GM18858 (cell line): ENCODE measurements around the gene ISCA1.

Experiments used
- ATAC-seq: cut with Tn5 transposase; IDR thresholded peaks from one replicate; pipeline ENCODE4 v1.9.1; 2021; ENCODE audit not compliant: unreplicated experiment

The ISCA1 gene

DNA sequence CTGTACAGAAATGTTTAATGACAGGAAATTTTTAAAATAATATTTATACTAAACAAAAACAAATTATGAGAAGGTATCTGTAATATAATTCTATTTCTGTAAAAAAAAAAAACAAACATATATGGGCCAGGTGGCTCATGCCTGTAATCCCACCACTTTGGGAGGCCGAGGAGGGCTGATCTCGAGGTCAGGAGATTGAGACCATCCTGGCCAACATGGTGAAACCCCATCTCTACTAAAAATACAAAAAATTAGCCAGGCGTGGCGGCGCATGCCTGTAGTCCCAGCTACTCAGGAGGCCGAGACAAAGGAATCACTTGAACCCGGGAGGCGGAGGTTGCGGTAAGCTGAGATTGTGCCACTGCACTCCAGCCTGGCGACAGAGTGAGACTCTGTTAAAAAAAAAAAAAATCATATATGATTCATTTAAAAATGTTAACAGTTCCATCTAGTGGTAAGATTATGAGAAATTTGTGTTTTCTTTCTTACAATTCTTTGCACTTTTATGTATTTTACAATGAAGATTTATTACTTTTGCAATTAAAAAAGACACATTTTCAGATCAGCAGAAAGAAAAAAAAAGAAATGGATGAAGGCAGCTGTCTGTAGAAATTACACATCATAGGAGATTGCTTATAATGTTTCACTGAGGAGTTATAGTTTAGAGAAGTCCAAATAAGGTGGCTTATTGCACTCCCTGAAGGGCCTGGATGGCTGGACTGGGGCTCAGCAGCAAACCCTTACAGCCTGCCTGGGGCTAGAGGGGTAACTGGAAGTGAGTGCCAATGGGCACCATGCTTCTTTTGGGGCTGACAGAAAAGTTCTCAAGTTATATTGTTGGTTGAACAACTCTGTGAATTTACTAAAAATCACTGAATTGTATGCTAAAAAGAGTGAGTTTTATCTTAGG, 43.2 kb downstream of the ISCA1 start:
- no peak for ATAC-seq

DNA sequence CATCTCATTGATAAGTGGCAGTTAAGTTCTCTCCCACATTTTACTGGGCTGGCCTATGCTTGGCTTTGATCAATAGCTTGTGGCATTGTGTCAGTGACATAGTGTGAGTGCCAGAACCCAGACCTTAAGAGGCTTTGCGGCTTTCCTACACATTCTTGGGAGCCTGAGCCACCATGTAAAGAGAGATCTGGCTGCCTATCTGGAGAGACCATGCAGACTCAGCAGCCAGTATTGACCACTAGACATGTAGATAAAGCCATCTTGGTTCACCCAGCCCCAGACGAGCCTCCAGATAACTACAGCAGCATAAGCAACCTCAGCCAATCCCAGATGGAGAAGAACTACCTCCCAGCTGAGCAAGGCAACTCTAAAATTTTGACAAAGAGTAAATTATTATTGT, 51.5 kb downstream of the ISCA1 start:
- ATAC-seq: no peak

DNA sequence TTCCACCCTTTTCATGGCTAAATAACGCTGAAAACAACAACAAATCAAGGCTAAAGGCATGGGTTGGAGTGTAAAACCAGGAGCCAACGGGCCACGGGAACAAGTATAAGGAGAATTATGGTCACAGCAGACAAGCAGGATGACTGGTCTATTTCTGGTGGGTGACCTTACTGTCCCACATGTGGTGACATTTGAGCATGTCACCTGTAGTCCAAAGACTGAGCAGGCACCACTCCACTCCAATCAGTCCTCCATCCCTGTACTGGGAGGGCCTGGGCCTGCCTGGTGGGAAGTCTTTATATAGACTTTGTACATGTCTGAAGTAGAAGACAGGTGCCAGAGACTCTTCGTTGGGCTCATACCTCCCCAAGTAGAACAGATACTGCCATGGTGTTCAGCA, 59.7 kb downstream of the ISCA1 start:
- ATAC-seq: no peak

DNA sequence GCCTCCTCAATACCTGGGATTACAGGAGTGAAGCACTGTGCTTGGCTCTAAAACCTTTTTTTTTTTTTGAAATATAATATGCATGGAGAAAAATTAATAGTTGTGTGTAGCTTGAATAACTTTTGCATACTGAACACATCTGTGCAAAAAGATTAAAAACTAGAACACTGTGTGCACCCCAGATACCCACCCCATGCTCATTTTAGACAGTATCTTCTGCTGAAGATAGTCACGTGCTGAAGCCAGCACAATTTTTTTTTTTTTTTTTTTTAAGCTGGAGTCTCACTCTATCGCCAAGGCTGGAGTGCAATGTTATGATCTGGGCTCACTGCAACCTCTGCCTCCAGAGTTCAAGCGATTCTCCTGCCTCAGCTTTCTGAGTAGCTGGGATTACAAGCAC, 62.7 kb downstream of the ISCA1 start:
- ATAC-seq: no peak

DNA sequence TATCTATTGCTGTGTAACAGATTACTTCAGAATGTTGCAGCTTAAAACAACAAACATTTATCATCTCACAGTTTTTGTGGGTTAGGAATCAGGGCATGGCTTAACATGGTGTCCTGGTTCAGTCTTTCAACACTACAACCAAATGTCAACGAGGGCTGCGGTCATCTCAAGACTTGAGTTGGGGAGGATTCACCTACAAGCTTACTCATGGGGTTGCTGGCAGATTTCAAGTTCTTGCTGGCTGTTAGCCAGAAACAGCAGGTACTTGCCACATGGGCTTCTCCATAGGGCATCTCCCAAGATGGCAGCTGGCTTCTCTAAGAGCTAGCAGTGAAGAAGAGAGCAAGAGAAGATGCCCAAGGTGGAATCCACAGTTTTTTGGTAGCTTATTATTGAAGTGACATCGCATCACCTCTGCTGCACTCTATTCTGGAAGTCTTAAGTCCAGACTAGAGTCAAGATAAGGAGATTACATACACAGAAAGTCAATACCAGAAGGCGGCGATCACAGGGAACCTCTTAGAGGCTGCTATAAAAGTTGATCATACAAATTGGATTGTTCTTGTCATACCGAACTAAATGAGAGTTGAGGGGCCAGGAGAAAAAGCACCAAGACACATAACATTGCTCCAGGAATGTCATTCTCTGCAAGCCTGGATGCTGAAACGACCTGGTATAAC, 65.1 kb downstream of the ISCA1 start:
- ATAC-seq: no peak
